IPS-NIHi11 (cell line): ENCODE data around the gene CPN1.

Experiments used
- DNase-seq: peaks from one replicate; pipeline ENCODE4 v3.0.0; 2012; ENCODE audit warnings: mixed read lengths, low spot score

Gene CPN1

DNA sequence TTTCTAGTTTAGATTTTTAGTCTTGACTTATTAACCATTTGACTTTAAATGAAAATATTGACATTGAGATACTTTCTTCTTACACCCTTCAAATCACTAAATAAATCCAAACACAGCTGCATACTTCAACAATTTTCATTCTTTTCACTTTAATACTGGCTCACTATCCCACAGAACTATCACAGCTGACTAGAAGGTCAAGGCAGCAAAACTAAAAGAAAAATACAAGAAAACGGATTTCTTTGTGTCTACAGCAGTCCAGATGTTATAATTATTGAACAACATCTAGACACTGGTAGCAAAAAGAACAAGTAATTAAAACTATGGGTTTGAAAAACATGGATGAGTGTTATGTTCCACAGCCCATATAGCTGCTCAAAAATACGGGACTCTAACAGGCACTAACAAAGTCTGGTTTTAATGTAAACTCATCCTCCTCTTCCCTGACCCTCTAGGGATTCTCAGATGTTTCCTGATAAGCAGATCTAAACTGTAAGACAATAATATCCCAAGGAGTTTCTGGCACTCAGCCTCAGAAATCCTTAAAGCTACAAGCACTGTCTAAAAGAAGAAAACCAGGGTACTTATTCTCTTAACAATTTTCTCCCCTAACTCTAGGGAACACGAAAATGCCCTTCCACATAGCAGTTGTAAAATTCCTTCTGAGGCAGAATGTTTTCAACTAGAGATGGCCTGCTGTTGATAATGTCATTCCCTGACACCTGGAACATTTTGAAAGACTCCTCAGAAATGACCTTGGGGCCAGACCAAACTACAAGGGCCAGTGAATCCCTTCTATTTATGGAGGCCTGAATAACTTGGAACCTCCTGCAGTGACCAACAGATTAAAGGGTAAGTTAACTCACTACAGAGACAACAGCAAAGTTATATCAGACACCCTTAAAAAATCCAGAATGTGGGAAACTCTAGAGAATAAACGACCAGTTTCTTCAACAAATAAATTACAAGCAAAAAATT lies 84.7 kb downstream of the CPN1 start:
- DNase-seq: no peak

DNA sequence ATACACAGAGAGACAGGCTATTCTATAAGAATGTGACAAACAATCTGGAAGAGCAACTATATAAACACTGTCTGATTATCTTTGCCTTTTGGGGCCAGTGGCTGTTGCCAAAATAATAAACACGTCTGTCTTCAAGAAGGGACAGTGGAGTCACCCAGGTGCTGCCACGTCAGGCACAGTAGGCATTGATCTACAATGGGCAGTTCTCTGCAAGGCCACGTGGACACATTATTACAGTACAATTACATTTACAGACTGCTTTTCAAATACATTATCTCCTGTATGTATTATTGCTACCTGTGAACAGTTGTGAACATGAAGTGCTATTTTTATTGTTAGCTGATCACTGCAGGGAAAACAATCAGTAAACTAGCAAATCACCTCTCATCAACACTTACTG lies 86.0 kb downstream of the CPN1 start:
- DNase-seq: no peak

- DNase-seq: no peak
These were observed 86.4 kb downstream of the CPN1 start for GRCh38 chr10:99995269-99995668.

DNA sequence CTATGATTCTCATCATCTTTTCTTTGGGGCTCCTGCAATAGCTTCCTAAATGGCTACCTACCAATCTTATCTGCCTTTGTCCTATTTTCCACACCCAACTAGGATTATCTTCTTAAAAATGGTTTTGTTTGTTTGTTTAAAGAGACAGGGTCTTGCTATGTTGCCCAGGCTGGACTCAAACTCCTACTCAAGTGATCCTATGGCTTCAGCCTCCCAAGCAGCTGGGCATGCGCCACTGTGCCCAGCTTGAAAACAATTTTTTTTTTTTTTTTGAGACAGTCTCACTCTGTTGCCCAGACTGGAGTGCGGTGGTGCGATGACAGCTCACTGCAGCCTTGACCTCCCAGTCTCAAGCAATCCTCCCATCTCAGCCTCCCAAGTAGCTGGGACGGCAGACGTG lies 86.9 kb downstream of the CPN1 start:
- no peak for DNase-seq

GRCh38 chr10:99993701-99994689 lies 87.7 kb downstream of the CPN1 start:
- peak; percentile 29 for DNase-seq
